Measurements from ENCODE around the gene EHHADH.

GRCh38 chr3:185197068-185197467 is 56.8 kb downstream of the EHHADH start:
- TF ChIP-seq, protein P1, sequence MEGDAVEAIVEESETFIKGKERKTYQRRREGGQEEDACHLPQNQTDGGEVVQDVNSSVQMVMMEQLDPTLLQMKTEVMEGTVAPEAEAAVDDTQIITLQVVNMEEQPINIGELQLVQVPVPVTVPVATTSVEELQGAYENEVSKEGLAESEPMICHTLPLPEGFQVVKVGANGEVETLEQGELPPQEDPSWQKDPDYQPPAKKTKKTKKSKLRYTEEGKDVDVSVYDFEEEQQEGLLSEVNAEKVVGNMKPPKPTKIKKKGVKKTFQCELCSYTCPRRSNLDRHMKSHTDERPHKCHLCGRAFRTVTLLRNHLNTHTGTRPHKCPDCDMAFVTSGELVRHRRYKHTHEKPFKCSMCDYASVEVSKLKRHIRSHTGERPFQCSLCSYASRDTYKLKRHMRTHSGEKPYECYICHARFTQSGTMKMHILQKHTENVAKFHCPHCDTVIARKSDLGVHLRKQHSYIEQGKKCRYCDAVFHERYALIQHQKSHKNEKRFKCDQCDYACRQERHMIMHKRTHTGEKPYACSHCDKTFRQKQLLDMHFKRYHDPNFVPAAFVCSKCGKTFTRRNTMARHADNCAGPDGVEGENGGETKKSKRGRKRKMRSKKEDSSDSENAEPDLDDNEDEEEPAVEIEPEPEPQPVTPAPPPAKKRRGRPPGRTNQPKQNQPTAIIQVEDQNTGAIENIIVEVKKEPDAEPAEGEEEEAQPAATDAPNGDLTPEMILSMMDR (conservative IDR thresholded peaks at IDR 0.05; ENCODE audit: low read length) = no peak
- no peak for TF ChIP-seq EZH2phosphoT487 (IDR thresholded peaks at IDR 0.05; ENCODE audit: borderline replicate concordance)
